Hepatocyte (in vitro differentiated cells): ENCODE measurements around the gene PWWP2B. TPM values are rescaled to one million over a fixed set of nuclear protein-coding genes. Genes with fewer than 3 reads are reported as not detected.

Experiments
- DNase-seq: peaks from one replicate; pipeline ENCODE4 v3.0.0-alpha.2; 2016; ENCODE audit warnings: low spot score
- H2AFZ ChIP-seq: fragments of 200-600 bp; sonication (generic); 2 replicates; pipeline ENCODE4 v1.6.0; 2016; ENCODE audit warnings: antibody characterized with exemption, mild to moderate bottlenecking
- H3K27ac ChIP-seq: fragments of 200-600 bp; sonication (generic); 2 replicates; pipeline ENCODE4 v1.5.1; 2016; ENCODE audit warnings: mild to moderate bottlenecking
- H3K27me3 ChIP-seq: fragments of 200-600 bp; sonication (generic); 2 replicates; pipeline ENCODE4 v1.6.1; 2016
- H3K36me3 ChIP-seq: fragments of 200-600 bp; sonication (generic); replicated peaks from 2 replicates; pipeline ENCODE4 v1.5.1; 2016; ENCODE audit warnings: low read depth; ENCODE audit not compliant: insufficient read depth
- H3K4me1 ChIP-seq: fragments of 200-600 bp; sonication (generic); 2 replicates; pipeline ENCODE4 v1.5.1; 2016; ENCODE audit warnings: mild to moderate bottlenecking, moderate library complexity; ENCODE audit not compliant: insufficient read depth
- H3K4me2 ChIP-seq: fragments of 200-600 bp; sonication (generic); 2 replicates; pipeline ENCODE4 v1.6.0; 2016
- H3K4me3 ChIP-seq: fragments of 200-600 bp; sonication (generic); 2 replicates; pipeline ENCODE4 v1.5.1; 2016; ENCODE audit warnings: mild to moderate bottlenecking
- H3K79me2 ChIP-seq: fragments of 200-600 bp; sonication (generic); 2 replicates; pipeline ENCODE4 v1.6.0; 2017; ENCODE audit warnings: mild to moderate bottlenecking
- H3K9me2 ChIP-seq: fragments of 200-600 bp; sonication (generic); replicated peaks from 2 replicates; pipeline ENCODE4 v1.6.0; 2017; ENCODE audit warnings: mild to moderate bottlenecking; ENCODE audit not compliant: insufficient read depth
- H3K9me3 ChIP-seq: fragments of 200-600 bp; sonication (generic); 2 replicates; pipeline ENCODE4 v1.5.1; 2016; ENCODE audit warnings: low read depth, mild to moderate bottlenecking
- H4K20me1 ChIP-seq: fragments of 200-600 bp; sonication (generic); 2 replicates; pipeline ENCODE4 v1.6.0; 2016; ENCODE audit warnings: mild to moderate bottlenecking; ENCODE audit not compliant: insufficient read depth, poor library complexity, severe bottlenecking
- CTCF ChIP-seq: fragments of 200-600 bp; sonication (generic); IDR thresholded peaks from 2 replicates; pipeline ENCODE4 v1.5.1; 2016; ENCODE audit warnings: antibody characterized with exemption, mild to moderate bottlenecking; ENCODE audit not compliant: poor library complexity
- EZH2 ChIP-seq: fragments of 200-600 bp; sonication (generic); IDR thresholded peaks from 2 replicates; pipeline ENCODE4 v1.6.1; 2016; ENCODE audit warnings: antibody characterized with exemption, mild to moderate bottlenecking, borderline replicate concordance
- EZH2phosphoT487 ChIP-seq: fragments of 200-600 bp; sonication (generic); IDR thresholded peaks from one replicate; pipeline ENCODE4 v1.6.1; 2018; ENCODE audit warnings: antibody characterized with exemption, mild to moderate bottlenecking, low read depth, moderate library complexity; ENCODE audit not compliant: unreplicated experiment, severe bottlenecking
- WGBS: methylation state at CpG from one replicate; pipeline ENCODE4 v1.1.6; 2016; ENCODE audit warnings: low lambda C conversion rate; ENCODE audit errors: missing lambda C conversion rate; 5-methylcytosine and 5-hydroxymethylcytosine counted together
- polyA plus RNA-seq: library from polyadenylated mRNA; unstranded; fragments of >200 nt; fragmentation: Nextera tagmentation; extraction: Ambion mirVana; gene quantifications from 2 replicates; pipeline ENCODE4 v1.2.1, GENCODE V29; 2016
- total RNA-seq: library from RNA; depleted of rRNA; stranded (reverse); fragments of >200 nt; gene quantifications from 2 replicates; pipeline ENCODE4 v1.2.3, GENCODE V29; 2014

Gene PWWP2B
- total and polyA plus RNA-seq, 2 experiments from 2014 or later, result 10.7 to 18.0 TPM

DNA sequence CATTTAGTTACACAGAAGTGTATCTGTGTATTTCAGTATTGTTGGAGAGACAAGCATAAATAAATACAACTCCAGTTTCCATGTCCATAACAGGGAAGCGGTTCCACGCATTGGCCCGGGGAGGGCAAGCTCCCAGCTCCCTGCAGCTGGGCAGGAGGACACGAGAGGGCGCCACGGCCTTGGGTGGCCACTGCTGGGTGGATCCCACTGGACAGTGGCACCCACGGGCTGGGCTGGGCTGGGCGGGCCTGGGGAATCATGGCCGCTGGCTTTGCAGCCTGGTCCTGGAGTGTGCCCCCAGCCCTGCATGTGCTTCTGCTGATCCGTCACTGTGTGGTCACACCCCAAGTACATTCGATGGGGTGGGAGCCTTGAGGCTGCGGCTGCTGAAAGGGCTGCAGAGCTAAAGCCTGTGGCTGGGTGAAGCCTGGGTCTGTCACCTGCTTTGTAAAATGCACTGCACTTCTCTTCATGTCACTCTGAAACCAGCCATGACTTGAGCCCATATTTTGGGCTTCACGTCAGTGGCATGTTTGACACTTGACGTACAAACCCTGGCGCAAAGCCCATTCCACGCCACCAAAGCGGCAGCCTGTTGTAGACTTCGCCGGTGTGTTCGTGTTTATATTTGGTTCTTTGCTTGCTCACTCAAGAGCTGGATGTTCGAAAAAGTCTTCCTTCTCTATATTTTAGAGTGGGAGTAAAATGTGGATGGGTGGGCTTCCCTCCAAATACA lies 37.5 kb upstream of the PWWP2B start:
- no peaks in the 10 kb centered on the region for H4K20me1 ChIP-seq
- no peak overlapping the region for H3K4me3 ChIP-seq
- no peak overlapping the region for H2AFZ ChIP-seq
- no peaks in the 10 kb centered on the region for H3K36me3 ChIP-seq
- WGBS, result 86% methylated on average over 18 of the region's 21 CpGs
- H3K4me2 ChIP-seq, result no peak overlapping the region
- H3K27ac ChIP-seq, result no peak overlapping the region
- H3K9me3 ChIP-seq, result no peaks in the 10 kb centered on the region
- H3K79me2 ChIP-seq, result no peaks in the 10 kb centered on the region
- no peaks in the 10 kb centered on the region for H3K9me2 ChIP-seq
- TF ChIP-seq EZH2, result no peak
- no peak for TF ChIP-seq EZH2phosphoT487
- no peak for TF ChIP-seq CTCF
- DNase-seq, result no peak
- H3K27me3 ChIP-seq, result no peaks in the 10 kb centered on the region
- H3K4me1 ChIP-seq, result no peaks in the 10 kb centered on the region

- H3K4me1 ChIP-seq, result no peaks in the 10 kb centered on the region
- H2AFZ ChIP-seq, result no peak overlapping the region
- 69% methylated on average over 22 of the region's 22 CpGs for WGBS
- H3K4me3 ChIP-seq, result no peak overlapping the region
- no peak for TF ChIP-seq EZH2
- peak; percentile 43 for TF ChIP-seq CTCF
- no peak for TF ChIP-seq EZH2phosphoT487
- H3K4me2 ChIP-seq, result no peak overlapping the region
- H3K36me3 ChIP-seq, result no peaks in the 10 kb centered on the region
- H3K27me3 ChIP-seq, result no peaks in the 10 kb centered on the region
- H3K79me2 ChIP-seq, result no peaks in the 10 kb centered on the region
- no peak for DNase-seq
- no peaks in the 10 kb centered on the region for H4K20me1 ChIP-seq
- H3K9me2 ChIP-seq, result no peaks in the 10 kb centered on the region
- no peak overlapping the region for H3K27ac ChIP-seq
- no peaks in the 10 kb centered on the region for H3K9me3 ChIP-seq
These were observed 36.1 kb upstream of the PWWP2B start for GRCh38 chr10:132360766-132361447.

DNA sequence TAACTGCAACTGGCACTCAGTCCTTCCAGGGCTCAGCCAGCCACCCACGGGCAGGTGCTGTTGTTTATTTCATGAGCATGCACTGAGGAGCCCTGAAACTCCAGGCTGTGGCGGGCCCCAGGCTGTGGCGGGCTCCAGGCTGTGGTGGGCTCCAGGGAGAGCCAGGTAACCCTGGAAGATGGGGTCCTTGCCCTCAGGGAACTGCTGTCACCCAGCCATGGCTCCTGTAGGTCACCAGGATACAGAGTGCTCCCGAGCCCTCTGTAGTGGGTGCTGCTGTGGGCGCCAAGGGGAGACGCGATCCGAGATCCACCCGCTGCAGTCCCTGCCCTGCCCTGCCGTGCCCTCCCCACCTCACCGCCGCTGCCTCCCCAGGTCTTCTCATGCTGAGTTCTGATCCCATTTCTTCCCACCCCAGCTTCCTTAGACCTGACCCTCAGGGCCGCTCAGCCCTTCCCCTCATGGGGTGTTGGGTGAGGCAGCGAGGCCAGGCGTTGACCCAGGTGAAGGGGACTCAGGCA lies 35.4 kb upstream of the PWWP2B start:
- Histone ChIP-seq H3K4me1 (no peaks in the 10 kb centered on the region), H3K79me2 (no peaks in the 10 kb centered on the region), H3K27me3 (no peaks in the 10 kb centered on the region), H3K4me3 (no peak overlapping the region), H3K9me2 (no peaks in the 10 kb centered on the region), H3K27ac (no peak overlapping the region), H3K9me3 (no peaks in the 10 kb centered on the region), H2AFZ (no peak overlapping the region), H3K36me3 (no peaks in the 10 kb centered on the region), H3K4me2 (no peak overlapping the region), H4K20me1 (no peaks in the 10 kb centered on the region)
- TF ChIP-seq EZH2 (no peak), EZH2phosphoT487 (no peak), CTCF (no peak)
- 98% methylated on average over 14 of the region's 15 CpGs for WGBS
- no peak for DNase-seq
